ENCODE measurements around the gene COPS8. TPM values are rescaled to one million over a fixed set of nuclear protein-coding genes. Genes with fewer than 3 reads are reported as not detected.

COPS8 gene
- total RNA-seq, 3 donors from 2014 or later = 88.8 to 205 (median 103) TPM

- Histone ChIP-seq H3K9me3 (peaks cover 16 to 23% of the 10 kb centered on the region in 2 donors), H3K27ac (peak overlapping the region; percentile 69 to 90), H3K4me3 (no peak overlapping the region), H3K27me3 (no peaks in the 10 kb centered on the region), H3K4me1 (no peaks in the 10 kb centered on the region), H3K36me3 (no peaks in the 10 kb centered on the region)
- intact Hi-C loops (cut with DNase I; ENCODE audit: low total_unique reads) = no loop called here
- DNase-seq (ENCODE audit: low spot score in 2 of 2) = no peak
- TF ChIP-seq POLR2A (IDR thresholded peaks at IDR 0.05) = no peak
- TF ChIP-seq CTCF (IDR thresholded peaks at IDR 0.05) = no peak
- no peak for TF ChIP-seq POLR2AphosphoS5 (IDR thresholded peaks at IDR 0.05)
Observed at GRCh38 chr2:237143118-237143517, 57.4 kb downstream of the COPS8 start.

DNA sequence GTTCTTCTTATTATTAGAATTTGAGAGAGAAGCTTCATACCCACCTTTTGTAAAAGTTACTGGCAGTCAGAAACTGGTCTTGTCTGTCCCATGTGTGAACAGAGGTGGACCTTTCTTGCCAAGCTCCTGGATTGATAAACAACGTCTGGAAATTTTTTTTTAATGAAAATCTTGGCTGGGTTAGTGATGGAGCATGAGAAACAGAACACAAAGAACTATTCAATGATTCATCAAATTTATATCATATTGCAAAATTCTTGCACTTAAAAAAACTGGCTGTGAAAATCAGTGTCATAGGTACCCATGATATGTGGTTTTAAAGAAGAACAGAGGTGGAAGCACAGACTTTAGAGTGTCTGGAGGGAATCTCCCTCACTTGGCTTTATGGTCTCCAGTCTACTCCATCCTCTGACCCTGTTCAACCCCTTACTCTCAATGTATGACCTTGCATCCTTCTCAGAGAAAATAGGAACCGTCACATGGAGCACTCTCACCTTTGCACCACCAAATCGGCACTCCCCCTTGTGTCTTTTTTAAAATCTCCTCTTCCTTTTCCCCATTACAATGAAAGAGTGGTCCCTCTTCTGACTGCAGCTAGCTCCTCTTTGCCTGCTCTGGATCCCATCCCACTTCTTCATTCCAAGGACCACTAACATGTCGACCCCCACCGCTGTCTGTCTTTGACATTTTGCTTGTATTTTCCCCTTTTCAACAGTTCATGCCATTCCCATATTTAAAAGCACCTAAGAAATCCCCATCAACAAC, 58.2 kb downstream of the COPS8 start:
- Histone ChIP-seq H3K4me3 (no peak overlapping the region), H3K27ac (peak overlapping the region; percentile 69 to 90)

GRCh38 chr2:237144516-237144915, 58.8 kb downstream of the COPS8 start:
- intact Hi-C loops (cut with DNase I; ENCODE audit: low total_unique reads) = no loop called here
- H3K27me3 ChIP-seq = no peaks in the 10 kb centered on the region
- H3K27ac ChIP-seq = peak overlapping the region; percentile 53 to 80
- no peaks in the 10 kb centered on the region for H3K4me1 ChIP-seq
- no peak for DNase-seq (ENCODE audit: low spot score in 2 of 2)
- no peak for TF ChIP-seq CTCF (IDR thresholded peaks at IDR 0.05)
- TF ChIP-seq POLR2AphosphoS5 (IDR thresholded peaks at IDR 0.05) = no peak
- no peak for TF ChIP-seq POLR2A (IDR thresholded peaks at IDR 0.05)
- H3K36me3 ChIP-seq = no peaks in the 10 kb centered on the region
- H3K9me3 ChIP-seq = peaks cover 16 to 23% of the 10 kb centered on the region in 2 donors
- no peak overlapping the region for H3K4me3 ChIP-seq

More for the DNA sequence above, 58.2 kb downstream of the COPS8 start:
- intact Hi-C loops (cut with DNase I; ENCODE audit: low total_unique reads) = no loop called here
- DNase-seq (ENCODE audit: low spot score in 2 of 2) = no peak
- no peaks in the 10 kb centered on the region for H3K27me3 ChIP-seq
- no peaks in the 10 kb centered on the region for H3K4me1 ChIP-seq
- no peak for TF ChIP-seq CTCF (IDR thresholded peaks at IDR 0.05)
- no peak for TF ChIP-seq POLR2A (IDR thresholded peaks at IDR 0.05)
- no peak for TF ChIP-seq POLR2AphosphoS5 (IDR thresholded peaks at IDR 0.05)
- H3K9me3 ChIP-seq = peaks cover 16 to 23% of the 10 kb centered on the region in 2 donors
- no peaks in the 10 kb centered on the region for H3K36me3 ChIP-seq

- intact Hi-C loops (cut with DNase I; ENCODE audit: low total_unique reads) = no loop called here
- Histone ChIP-seq H3K4me1 (no peaks in the 10 kb centered on the region), H3K36me3 (no peaks in the 10 kb centered on the region), H3K4me3 (no peak overlapping the region), H3K9me3 (peaks cover 16 to 23% of the 10 kb centered on the region in 2 donors), H3K27ac (no peak overlapping the region), H3K27me3 (no peaks in the 10 kb centered on the region)
- no peak for DNase-seq (ENCODE audit: low spot score in 2 of 2)
- TF ChIP-seq CTCF (IDR thresholded peaks at IDR 0.05) (no peak), POLR2AphosphoS5 (IDR thresholded peaks at IDR 0.05) (no peak), POLR2A (IDR thresholded peaks at IDR 0.05) (no peak)
Observed at GRCh38 chr2:237147317-237147716, 61.6 kb downstream of the COPS8 start.

DNA sequence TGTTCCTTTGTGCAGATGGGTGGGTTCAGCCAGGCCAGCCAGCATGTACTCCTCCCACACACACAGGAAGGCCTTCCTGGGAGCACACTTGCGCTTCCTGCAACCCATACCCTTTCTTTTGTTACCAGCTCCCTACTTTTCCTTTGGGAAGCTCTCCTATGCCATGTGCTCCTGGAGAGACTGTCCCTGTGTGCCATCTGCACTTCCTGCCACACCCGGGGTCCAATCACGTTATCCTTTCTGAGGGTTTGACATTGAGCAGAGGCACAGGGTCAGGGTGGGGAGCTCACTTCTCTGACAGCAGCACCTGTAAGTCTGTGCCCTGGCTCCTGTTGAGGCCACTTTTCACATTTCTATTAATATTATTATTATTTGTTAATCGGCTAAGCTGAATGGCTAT, 62.9 kb downstream of the COPS8 start:
- intact Hi-C loops (cut with DNase I; ENCODE audit: low total_unique reads) = no loop called here
- H3K36me3 ChIP-seq = no peaks in the 10 kb centered on the region
- H3K9me3 ChIP-seq = peaks cover 16 to 23% of the 10 kb centered on the region in 2 donors
- H3K4me1 ChIP-seq = no peaks in the 10 kb centered on the region
- no peak overlapping the region for H3K4me3 ChIP-seq
- no peak overlapping the region for H3K27ac ChIP-seq
- H3K27me3 ChIP-seq = no peaks in the 10 kb centered on the region
- DNase-seq (ENCODE audit: low spot score in 2 of 2) = no peak
- TF ChIP-seq POLR2A (IDR thresholded peaks at IDR 0.05) = no peak
- no peak for TF ChIP-seq CTCF (IDR thresholded peaks at IDR 0.05)
- no peak for TF ChIP-seq POLR2AphosphoS5 (IDR thresholded peaks at IDR 0.05)

Measured in breast epithelium (tissue), 4 donors.